NCI-H82 (cell line): ENCODE data around the gene XXYLT1.

Experiments used
- DNase-seq: peaks from one replicate; lab custom pipeline; 2025; lab: John Stamatoyannopoulos, UW

Gene XXYLT1

GRCh38 chr3:195025056-195025883 lies 245.7 kb downstream of the XXYLT1 start:
- DNase-seq, result no peak

- no peak for DNase-seq
Measured at GRCh38 chr3:195023989-195024388, 247.0 kb downstream of the XXYLT1 start.

GRCh38 chr3:195023576-195023975 lies 247.4 kb downstream of the XXYLT1 start:
- DNase-seq, result no peak

GRCh38 chr3:195021692-195022091 lies 249.3 kb downstream of the XXYLT1 start:
- no peak for DNase-seq

GRCh38 chr3:195020921-195021320 lies 250.0 kb downstream of the XXYLT1 start:
- no peak for DNase-seq

- DNase-seq, result no peak
Measured at GRCh38 chr3:195020185-195020584, 250.8 kb downstream of the XXYLT1 start.

- no peak for DNase-seq
Measured at GRCh38 chr3:195019335-195019734, 251.6 kb downstream of the XXYLT1 start.
